ENCODE data around the gene DNAL4. TPM values are rescaled to one million over a fixed set of nuclear protein-coding genes. Genes with fewer than 3 reads are reported as not detected.

The DNAL4 gene
- total RNA-seq, 6 experiments from 2014 or later = 8.6 to 11.5 (median 9.8) TPM

DNA sequence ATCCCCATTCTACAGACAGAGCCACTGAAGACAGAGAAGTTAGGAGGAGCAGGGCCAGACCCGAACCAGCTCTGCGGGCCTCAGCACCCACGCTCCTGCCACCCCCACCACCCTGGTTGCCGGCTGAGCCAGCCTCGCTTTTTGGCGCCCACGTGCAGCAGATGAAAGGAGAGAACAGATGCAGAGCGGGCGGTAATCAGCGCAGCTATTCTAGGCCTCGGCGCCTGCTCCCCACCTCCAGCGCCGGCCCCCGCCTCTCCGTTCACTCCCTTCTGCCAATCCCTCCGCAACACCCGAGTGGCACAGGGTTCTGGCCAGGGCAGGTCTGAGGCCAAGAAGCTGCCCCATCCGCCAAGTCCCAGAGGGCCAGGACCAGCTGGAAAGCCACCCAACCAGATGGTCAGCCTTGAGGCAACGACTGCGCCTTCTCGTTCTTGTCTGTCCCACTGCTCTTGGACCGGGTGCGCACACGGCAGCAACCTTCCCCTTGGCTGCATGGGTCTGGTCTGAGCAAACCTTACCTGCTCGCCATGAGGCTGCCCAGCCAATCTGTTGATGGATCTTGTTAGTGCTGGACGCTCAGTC lies 16.8 kb downstream of the DNAL4 start:
- H3K4me3 Mint-ChIP-seq = no peak overlapping the region
- DNase-seq = no peak
- peaks cover 6% of the 10 kb centered on the region for H3K36me3 Mint-ChIP-seq (ENCODE audit: low read depth)
- H3K27me3 Mint-ChIP-seq (ENCODE audit: insufficient read depth) = peaks cover 1% of the 10 kb centered on the region; the same call in 1 of the 2 replicates
- H3K27ac Mint-ChIP-seq = no peak overlapping the region
- TF ChIP-seq, protein P1, sequence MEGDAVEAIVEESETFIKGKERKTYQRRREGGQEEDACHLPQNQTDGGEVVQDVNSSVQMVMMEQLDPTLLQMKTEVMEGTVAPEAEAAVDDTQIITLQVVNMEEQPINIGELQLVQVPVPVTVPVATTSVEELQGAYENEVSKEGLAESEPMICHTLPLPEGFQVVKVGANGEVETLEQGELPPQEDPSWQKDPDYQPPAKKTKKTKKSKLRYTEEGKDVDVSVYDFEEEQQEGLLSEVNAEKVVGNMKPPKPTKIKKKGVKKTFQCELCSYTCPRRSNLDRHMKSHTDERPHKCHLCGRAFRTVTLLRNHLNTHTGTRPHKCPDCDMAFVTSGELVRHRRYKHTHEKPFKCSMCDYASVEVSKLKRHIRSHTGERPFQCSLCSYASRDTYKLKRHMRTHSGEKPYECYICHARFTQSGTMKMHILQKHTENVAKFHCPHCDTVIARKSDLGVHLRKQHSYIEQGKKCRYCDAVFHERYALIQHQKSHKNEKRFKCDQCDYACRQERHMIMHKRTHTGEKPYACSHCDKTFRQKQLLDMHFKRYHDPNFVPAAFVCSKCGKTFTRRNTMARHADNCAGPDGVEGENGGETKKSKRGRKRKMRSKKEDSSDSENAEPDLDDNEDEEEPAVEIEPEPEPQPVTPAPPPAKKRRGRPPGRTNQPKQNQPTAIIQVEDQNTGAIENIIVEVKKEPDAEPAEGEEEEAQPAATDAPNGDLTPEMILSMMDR (IDR thresholded peaks at IDR 0.05) = no peak
- no peaks in the 10 kb centered on the region for H3K9me3 Mint-ChIP-seq
- H3K4me1 Mint-ChIP-seq (ENCODE audit: low read depth) = peaks cover 6% of the 10 kb centered on the region; the same call in 1 of the 2 replicates

DNA sequence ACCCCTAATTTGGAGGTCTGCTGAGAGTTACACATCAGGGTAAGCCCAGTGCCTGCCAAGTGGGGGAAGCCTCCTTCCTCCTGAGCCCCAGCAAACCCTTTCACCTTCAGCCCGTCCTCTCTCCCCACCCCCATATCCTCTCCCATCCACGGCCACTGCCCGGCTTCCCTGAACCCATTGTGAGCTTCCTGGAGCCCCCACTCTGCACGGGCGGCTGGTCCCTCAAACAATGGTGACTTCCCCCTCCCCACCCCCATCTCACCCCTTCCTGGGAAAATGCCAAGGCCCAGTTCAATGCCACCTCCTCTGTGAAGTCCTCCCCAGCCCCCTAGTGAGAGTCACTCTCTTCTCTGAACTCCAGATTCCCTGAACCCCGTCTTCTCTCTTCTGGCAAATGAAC lies 17.9 kb downstream of the DNAL4 start:
- DNase-seq = no peak
- H3K27me3 Mint-ChIP-seq (ENCODE audit: insufficient read depth) = peaks cover 1% of the 10 kb centered on the region; the same call in 1 of the 2 replicates
- H3K36me3 Mint-ChIP-seq (ENCODE audit: low read depth) = no peaks in the 10 kb centered on the region
- H3K4me3 Mint-ChIP-seq = no peak overlapping the region
- TF ChIP-seq, protein P1 (IDR thresholded peaks at IDR 0.05) = no peak
- no peaks in the 10 kb centered on the region for H3K9me3 Mint-ChIP-seq
- no peak overlapping the region for H3K27ac Mint-ChIP-seq
- H3K4me1 Mint-ChIP-seq (ENCODE audit: low read depth) = 0 out of 2 replicates have a peak, but pooled peaks cover 6% of the 10 kb centered on the region

DNA sequence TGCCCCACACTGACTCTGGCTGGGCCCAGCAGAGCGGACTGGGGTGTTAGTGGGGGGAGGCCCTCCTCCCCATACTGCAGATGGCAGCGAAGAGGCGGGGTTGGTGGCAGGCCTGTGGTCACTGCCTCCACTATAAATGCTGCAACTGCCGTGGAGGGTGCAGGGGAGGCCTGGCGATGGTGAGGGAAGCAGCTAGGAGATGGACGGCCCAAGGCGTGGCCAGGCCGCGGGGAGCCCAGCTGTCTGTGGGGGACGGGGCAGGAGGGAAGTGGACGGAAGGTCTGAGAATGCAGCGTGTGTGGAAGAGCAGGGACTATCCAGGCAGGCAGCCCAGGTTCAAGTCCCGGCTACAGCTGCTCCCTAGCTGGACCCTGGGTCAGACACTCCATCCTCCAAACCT lies 18.3 kb downstream of the DNAL4 start:
- Mint-ChIP-seq H3K9me3 (no peaks in the 10 kb centered on the region), H3K27me3 (ENCODE audit: insufficient read depth) (peaks cover 1% of the 10 kb centered on the region; the same call in 1 of the 2 replicates), H3K4me1 (ENCODE audit: low read depth) (0 out of 2 replicates have a peak, but pooled peaks cover 6% of the 10 kb centered on the region), H3K27ac (no peak overlapping the region), H3K4me3 (no peak overlapping the region), H3K36me3 (ENCODE audit: low read depth) (no peaks in the 10 kb centered on the region)
- TF ChIP-seq, protein P1 (IDR thresholded peaks at IDR 0.05) = no peak
- DNase-seq = no peak

DNA sequence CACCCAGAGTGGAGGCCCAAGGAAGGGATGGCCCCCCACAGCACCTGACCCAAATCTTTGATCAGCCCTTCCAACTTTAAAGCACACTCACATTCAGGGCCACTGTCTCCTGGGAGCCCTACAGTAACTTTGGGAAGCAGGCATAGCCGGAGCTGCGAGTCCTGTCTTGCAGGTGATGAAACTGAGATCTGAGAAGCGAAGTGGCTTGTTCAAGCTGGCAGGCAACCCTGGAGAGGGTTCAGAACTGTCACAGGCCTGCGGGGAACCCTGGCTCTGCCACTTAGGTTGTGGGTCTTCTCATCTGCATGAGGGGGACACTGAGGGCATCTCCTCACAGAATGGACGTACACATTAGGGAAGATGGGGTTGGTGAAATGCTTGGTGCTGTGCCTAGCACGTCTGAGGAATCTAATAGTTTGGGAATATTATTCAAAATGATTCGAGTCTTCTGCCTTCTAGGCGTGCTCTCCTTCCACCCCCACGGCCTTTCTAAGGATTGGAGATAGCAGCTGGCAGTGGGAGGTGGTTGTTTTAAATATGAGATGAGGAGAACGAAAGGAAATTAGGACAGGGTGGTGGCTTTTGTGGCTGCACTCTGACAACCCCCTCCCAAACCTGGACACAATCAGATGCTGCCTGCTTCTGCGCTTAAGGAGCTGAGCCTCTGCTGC lies 19.3 kb downstream of the DNAL4 start:
- TF ChIP-seq, protein P1 (IDR thresholded peaks at IDR 0.05) = no peak
- H3K4me1 Mint-ChIP-seq (ENCODE audit: low read depth) = 0 out of 2 replicates have a peak, but pooled peaks cover 6% of the 10 kb centered on the region
- peaks cover 1% of the 10 kb centered on the region; the same call in 1 of the 2 replicates for H3K27me3 Mint-ChIP-seq (ENCODE audit: insufficient read depth)
- H3K27ac Mint-ChIP-seq = no peak overlapping the region
- H3K4me3 Mint-ChIP-seq = no peak overlapping the region
- no peaks in the 10 kb centered on the region for H3K36me3 Mint-ChIP-seq (ENCODE audit: low read depth)
- no peaks in the 10 kb centered on the region for H3K9me3 Mint-ChIP-seq
- no peak for DNase-seq

DNA sequence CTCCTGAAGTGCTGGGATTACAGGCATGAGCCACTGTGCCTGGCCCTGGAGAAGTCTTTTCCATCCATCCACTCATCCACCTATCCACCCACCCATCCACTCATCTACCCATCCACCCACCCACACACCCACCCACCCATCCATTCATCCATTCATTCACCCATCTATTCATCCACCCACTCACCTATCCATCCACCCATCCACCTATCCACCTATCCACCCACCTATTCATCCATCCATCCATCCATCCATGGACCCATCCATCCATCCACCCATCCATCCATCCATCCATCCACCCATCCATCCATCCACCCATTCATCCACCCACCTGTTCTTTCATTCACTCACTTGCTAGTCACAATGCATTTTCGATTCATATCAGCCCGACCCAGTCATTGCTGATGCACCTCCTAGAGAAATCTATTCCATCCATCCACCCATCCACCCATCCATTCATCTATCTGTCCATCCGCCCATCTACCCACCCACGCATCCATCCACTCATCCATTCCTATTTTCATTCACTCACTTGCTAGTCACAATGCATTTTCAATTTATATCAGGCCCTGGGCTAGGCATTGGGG lies 20.5 kb downstream of the DNAL4 start:
- Mint-ChIP-seq H3K27me3 (ENCODE audit: insufficient read depth) (peaks cover 1% of the 10 kb centered on the region; the same call in 1 of the 2 replicates), H3K27ac (no peak overlapping the region), H3K36me3 (ENCODE audit: low read depth) (no peaks in the 10 kb centered on the region), H3K4me3 (no peak overlapping the region), H3K4me1 (ENCODE audit: low read depth) (0 out of 2 replicates have a peak, but pooled peaks cover 6% of the 10 kb centered on the region), H3K9me3 (no peaks in the 10 kb centered on the region)
- TF ChIP-seq, protein P1 (IDR thresholded peaks at IDR 0.05) = no peak
- DNase-seq = no peak

Data from HFFc6 (cell line).